ENCODE measurements around the gene HLA-DOB.
A peak's percentile ranks its signal among the peaks of the same experiment; 100 is the strongest.

DNA sequence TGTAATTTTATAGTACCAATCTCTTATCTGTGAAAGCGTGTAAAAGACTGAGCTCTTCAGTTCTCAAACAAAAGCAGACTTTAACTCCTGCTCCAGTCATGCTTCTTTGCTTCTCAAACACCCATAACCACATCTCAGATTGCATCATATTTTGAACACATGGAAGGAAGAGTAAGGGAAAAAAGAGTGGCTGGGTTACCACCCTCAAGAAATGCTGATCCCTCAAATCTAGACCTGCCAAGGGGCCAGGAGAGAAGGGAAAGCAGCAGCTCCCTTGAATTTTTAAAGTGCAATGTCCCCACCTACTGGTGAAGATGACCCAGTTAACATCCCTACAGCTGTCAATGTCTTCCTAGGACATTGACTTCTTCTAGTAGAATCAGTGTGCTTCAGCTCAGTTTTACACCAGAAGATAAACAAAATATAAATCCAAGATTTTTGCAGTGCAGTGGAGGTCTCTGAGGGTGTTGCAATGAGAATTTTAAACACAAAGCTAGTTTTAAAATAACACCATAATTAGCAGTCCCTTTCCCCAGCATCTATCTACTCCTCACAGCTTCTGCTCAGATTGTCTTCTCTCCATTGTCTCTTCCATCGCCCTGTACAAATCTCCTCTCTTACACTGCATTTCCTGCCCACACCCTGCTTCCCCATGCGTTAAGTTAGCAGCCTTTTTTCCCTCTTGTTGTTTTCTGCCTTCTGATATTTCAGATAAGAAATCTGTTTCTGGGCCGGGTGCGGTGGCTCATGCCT is 30.8 kb downstream of the HLA-DOB start:
- TF ChIP-seq, protein P1, sequence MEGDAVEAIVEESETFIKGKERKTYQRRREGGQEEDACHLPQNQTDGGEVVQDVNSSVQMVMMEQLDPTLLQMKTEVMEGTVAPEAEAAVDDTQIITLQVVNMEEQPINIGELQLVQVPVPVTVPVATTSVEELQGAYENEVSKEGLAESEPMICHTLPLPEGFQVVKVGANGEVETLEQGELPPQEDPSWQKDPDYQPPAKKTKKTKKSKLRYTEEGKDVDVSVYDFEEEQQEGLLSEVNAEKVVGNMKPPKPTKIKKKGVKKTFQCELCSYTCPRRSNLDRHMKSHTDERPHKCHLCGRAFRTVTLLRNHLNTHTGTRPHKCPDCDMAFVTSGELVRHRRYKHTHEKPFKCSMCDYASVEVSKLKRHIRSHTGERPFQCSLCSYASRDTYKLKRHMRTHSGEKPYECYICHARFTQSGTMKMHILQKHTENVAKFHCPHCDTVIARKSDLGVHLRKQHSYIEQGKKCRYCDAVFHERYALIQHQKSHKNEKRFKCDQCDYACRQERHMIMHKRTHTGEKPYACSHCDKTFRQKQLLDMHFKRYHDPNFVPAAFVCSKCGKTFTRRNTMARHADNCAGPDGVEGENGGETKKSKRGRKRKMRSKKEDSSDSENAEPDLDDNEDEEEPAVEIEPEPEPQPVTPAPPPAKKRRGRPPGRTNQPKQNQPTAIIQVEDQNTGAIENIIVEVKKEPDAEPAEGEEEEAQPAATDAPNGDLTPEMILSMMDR (IDR thresholded peaks at IDR 0.05) = peak in 4 of 6 experiments; percentile 22 to 55 (median 48)
- no peak for TF ChIP-seq POLR2A (IDR thresholded peaks at IDR 0.05)
